Panc1 (cell line): Measurements from ENCODE around the gene AGPAT4.

ENCODE experiments used
- CTCF ChIP-seq: fragments of 450-650 bp; IDR thresholded peaks from 2 replicates; pipeline ENCODE4 v1.5.1; 2017; ENCODE audit warnings: mild to moderate bottlenecking
- POLR2AphosphoS5 ChIP-seq: IDR thresholded peaks from 2 replicates; pipeline ENCODE4 v1.6.1; 2012; ENCODE audit warnings: mild to moderate bottlenecking, low read depth, low read length, moderate library complexity
- REST ChIP-seq, 2 experiments: IDR thresholded peaks; 2 replicates each; pipeline ENCODE4 v1.6.1; 2011 to 2012; ENCODE audit warnings: low read depth in 2 of 2, control low read depth in 1 of 2, low read length in 1 of 2, mild to moderate bottlenecking in 1 of 2, moderate library complexity in 1 of 2; ENCODE audit not compliant: insufficient read depth in 1 of 2
- SIN3A ChIP-seq: IDR thresholded peaks from 2 replicates; pipeline ENCODE4 v1.6.1; 2012; ENCODE audit warnings: low read depth, mild to moderate bottlenecking, low read length, moderate library complexity, borderline replicate concordance; ENCODE audit not compliant: insufficient read depth

GRCh38 chr6:161117942-161118341 lies 155.9 kb downstream of the AGPAT4 start:
- TF ChIP-seq REST (IDR thresholded peaks at IDR 0.05; ENCODE audit: insufficient read depth in 1 of 2, low read depth in 2 of 2, low read length in 1 of 2) (no peak), CTCF (no peak), POLR2AphosphoS5 (no peak), SIN3A (no peak)
